Bronchial epithelial cell (primary cell): ENCODE data around the gene PKDREJ. TPM values are rescaled to one million over a fixed set of nuclear protein-coding genes. Genes with fewer than 3 reads are reported as not detected.
A peak's percentile ranks its signal among the peaks of the same experiment; 100 is the strongest.

Source experiments
- DNase-seq: peaks from one replicate; pipeline ENCODE4 v3.0.0-alpha.2; 2010; ENCODE audit warnings: low read depth
- FAIRE-seq: peaks from 2 replicates; lab custom pipeline; 2011; peaks lifted over from hg19 to GRCh38; lab: Jason Lieb, UNC
- H3K27me3 ChIP-seq: 2 replicates; pipeline ENCODE4 v1.5.1; 2011; ENCODE audit warnings: low read length; ENCODE audit not compliant: control insufficient read depth, insufficient read depth
- H3K36me3 ChIP-seq: 2 replicates; pipeline ENCODE4 v1.5.1; 2011; ENCODE audit warnings: low read length; ENCODE audit not compliant: control insufficient read depth, insufficient read depth
- H3K4me3 ChIP-seq: 2 replicates; pipeline ENCODE4 v1.5.1; 2011; ENCODE audit warnings: mild to moderate bottlenecking, low read depth, low read length, control low read depth
- total RNA-seq: library from RNA; depleted of rRNA; stranded (reverse); fragments of >200 nt; gene quantifications from 2 replicates; pipeline ENCODE4 v1.2.1, GENCODE V29; 2014
- TF ChIP-seq, protein P1 (sequence below): IDR thresholded peaks from 2 replicates; pipeline ENCODE4 v1.5.1; 2011; ENCODE audit warnings: mild to moderate bottlenecking, moderate library complexity, low read length, control low read depth, inconsistent platforms; ENCODE audit not compliant: insufficient read depth, severe bottlenecking

Gene PKDREJ
- total RNA-seq, 1 donor from 2014 or later, result not detected

DNA sequence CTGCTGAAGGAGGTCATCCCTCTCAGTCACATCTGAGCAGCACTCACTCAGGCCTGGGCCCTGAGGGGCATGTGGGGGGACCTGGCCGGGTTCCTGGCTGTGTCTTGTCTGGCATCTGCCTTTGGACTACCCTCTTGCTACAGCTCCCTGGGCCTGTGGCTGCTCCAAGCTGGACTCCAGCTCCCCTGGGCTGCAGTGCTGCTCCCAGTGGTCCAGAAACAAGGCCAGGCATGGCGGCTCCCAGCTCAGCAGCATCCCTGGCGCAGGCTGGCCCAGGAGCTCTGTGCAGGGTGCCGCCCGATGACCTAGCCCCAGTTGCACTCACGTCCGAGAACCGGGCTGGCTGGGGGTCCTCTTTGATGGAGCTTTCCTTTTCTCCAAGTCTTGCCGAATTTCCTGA lies 18.4 kb downstream of the PKDREJ start:
- no peaks in the 10 kb centered on the region for H3K36me3 ChIP-seq
- TF ChIP-seq, protein P1, sequence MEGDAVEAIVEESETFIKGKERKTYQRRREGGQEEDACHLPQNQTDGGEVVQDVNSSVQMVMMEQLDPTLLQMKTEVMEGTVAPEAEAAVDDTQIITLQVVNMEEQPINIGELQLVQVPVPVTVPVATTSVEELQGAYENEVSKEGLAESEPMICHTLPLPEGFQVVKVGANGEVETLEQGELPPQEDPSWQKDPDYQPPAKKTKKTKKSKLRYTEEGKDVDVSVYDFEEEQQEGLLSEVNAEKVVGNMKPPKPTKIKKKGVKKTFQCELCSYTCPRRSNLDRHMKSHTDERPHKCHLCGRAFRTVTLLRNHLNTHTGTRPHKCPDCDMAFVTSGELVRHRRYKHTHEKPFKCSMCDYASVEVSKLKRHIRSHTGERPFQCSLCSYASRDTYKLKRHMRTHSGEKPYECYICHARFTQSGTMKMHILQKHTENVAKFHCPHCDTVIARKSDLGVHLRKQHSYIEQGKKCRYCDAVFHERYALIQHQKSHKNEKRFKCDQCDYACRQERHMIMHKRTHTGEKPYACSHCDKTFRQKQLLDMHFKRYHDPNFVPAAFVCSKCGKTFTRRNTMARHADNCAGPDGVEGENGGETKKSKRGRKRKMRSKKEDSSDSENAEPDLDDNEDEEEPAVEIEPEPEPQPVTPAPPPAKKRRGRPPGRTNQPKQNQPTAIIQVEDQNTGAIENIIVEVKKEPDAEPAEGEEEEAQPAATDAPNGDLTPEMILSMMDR, result no peak
- no peaks in the 10 kb centered on the region for H3K27me3 ChIP-seq
- DNase-seq, result no peak
- H3K4me3 ChIP-seq, result no peak overlapping the region
- no peak for FAIRE-seq

DNA sequence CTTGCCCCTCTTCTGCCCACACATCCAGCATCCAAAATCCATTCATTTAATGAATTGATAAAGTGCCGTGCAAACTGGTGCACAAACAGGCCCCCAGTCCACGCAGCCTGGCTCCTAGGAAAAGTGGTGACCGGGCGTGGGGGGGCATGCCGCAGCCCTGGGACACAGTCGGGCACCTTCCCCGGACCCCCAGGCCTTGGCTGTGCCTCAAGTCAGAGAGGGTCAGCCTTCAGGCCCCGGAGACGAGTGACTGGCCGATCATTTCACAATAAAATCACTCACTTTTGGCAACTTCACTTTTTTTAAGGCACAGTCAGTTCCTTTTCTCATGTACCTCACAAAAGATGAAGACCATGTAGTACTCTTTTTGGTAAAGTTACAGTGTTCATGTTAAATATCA lies 21.1 kb downstream of the PKDREJ start:
- TF ChIP-seq, protein P1, result no peak

DNA sequence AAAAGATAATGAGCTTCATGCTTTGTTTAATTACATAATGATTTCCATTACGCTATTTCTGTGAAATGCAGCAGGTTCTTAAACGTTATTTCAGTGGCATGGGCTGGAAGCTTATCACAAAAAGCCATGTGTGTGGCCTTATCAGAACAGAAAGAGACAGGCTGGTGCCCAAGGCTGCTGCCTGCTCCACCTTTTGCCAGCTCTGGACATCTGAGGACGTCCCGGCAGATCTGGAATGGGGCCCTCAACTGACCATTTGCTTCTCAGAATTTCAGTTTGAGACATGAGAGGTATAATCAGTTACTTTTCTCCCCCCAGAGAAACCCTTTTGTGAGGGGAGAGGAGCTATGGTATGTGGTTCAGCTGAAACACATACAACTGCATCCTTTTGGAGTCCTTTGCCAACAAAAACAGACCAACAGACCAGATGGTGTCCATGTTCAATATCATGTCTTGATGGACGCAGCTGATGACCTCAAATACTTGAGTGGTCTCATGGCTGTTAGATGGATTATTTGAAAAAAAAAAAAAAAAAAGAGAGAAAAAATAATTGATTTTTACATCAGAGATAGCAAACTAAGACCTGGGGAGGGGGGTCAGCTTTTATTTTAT lies 21.6 kb downstream of the PKDREJ start:
- no peak for FAIRE-seq

More for the DNA sequence above, 21.1 kb downstream of the PKDREJ start:
- Histone ChIP-seq H3K27me3 (no peaks in the 10 kb centered on the region), H3K36me3 (no peaks in the 10 kb centered on the region), H3K4me3 (no peak overlapping the region)
- no peak for FAIRE-seq
- no peak for DNase-seq

DNA sequence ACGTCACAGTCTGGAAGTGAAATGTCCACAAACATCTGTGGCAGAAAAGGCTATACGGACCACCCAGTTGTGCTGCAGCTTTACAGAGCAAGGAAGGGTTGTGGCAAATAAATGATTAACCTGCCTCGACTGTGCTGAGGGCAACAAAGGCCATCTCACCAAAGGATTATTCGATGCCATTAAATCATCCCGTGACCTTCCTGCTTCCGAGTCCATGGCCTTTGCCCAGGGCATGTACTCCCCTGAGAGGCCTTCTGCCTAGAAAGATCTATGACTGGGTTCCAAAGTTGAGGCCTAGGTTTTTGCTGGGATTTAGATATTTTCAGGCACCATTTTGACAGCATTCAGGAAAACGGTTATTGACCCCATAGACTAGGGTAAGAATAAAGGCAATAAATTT lies 22.2 kb downstream of the PKDREJ start:
- no peaks in the 10 kb centered on the region for H3K36me3 ChIP-seq
- DNase-seq (no peak), FAIRE-seq (peak; percentile 18)
- no peaks in the 10 kb centered on the region for H3K27me3 ChIP-seq
- H3K4me3 ChIP-seq, result no peak overlapping the region
- TF ChIP-seq, protein P1, result no peak

More for the DNA sequence above, 21.6 kb downstream of the PKDREJ start:
- no peak overlapping the region for H3K4me3 ChIP-seq
- H3K27me3 ChIP-seq, result no peaks in the 10 kb centered on the region
- TF ChIP-seq, protein P1, result no peak
- DNase-seq, result no peak
- no peaks in the 10 kb centered on the region for H3K36me3 ChIP-seq

DNA sequence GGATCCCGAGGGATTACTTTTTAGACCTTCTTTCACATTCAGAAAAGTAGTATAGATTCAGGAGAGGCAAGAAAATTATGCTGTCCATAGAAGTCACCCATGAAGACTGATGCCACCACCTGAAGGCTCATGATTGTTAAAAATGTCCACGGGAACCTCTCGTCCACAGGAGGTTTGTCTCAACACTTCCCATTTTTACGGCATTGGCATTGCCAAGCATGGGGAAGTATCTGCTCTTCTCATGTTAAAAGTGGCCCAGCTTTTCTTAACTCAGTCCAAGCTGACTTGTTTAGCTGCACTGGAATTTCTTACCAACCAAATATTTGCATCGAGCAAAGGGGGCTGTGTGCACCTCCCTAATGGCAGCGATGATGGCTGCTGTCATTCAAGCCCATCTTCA lies 22.6 kb downstream of the PKDREJ start:
- Histone ChIP-seq H3K27me3 (no peaks in the 10 kb centered on the region), H3K4me3 (no peak overlapping the region), H3K36me3 (no peaks in the 10 kb centered on the region)
- TF ChIP-seq, protein P1, result no peak
- no peak for FAIRE-seq
- DNase-seq, result no peak

DNA sequence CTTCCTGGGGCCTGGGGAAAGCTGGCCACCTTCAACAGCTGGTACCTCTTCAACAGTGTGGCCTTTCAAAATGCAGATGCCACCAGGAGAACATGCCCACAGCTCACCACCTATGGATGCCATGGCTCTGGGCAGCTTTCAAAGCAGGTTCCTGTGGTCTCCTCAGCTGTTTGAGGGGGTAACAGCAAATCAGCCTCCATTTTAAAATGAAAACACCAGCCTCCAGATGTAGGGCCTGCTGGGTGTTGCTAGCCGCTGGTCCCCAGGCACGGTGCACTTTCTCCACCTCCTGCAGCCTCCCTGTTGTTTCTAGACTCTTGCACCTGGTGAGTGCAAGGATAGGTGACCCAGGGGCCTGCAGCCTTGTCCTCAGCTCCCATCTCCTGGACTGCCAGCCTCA lies 23.1 kb downstream of the PKDREJ start:
- H3K36me3 ChIP-seq, result no peaks in the 10 kb centered on the region
- H3K27me3 ChIP-seq, result no peaks in the 10 kb centered on the region
- H3K4me3 ChIP-seq, result no peak overlapping the region
- FAIRE-seq (no peak), DNase-seq (no peak)
- TF ChIP-seq, protein P1, result no peak
